H9 (cell line): ENCODE measurements around the gene AIG1. TPM values are rescaled to one million over a fixed set of nuclear protein-coding genes. Genes with fewer than 3 reads are reported as not detected.

Source experiments
- DNase-seq: peaks from one replicate; pipeline ENCODE4 v3.0.0-alpha.2; 2017
- H2AFZ ChIP-seq: one replicate; pipeline ENCODE4 v1.6.1; 2013; ENCODE audit warnings: mild to moderate bottlenecking, low read length, control low read depth, moderate library complexity
- H2AK5ac ChIP-seq: 2 replicates; pipeline ENCODE4 v1.6.1; 2013; ENCODE audit warnings: low read length, control low read depth, mixed read lengths; ENCODE audit not compliant: insufficient read length
- H2BK120ac ChIP-seq: one replicate; pipeline ENCODE4 v1.6.1; 2013; ENCODE audit warnings: low read depth, mild to moderate bottlenecking, low read length, control low read depth, inconsistent platforms; ENCODE audit not compliant: poor library complexity, severe bottlenecking
- H2BK12ac ChIP-seq: 2 replicates; pipeline ENCODE4 v1.6.1; 2013; ENCODE audit warnings: low read length, control low read depth, mixed read lengths, low read depth; ENCODE audit not compliant: insufficient read length
- H2BK15ac ChIP-seq: 2 replicates; pipeline ENCODE4 v1.6.1; 2013; ENCODE audit warnings: low read depth, low read length, control low read depth
- H2BK20ac ChIP-seq: one replicate; pipeline ENCODE4 v1.6.1; 2013; ENCODE audit warnings: low read depth, mild to moderate bottlenecking, low read length, control low read depth, inconsistent platforms; ENCODE audit not compliant: poor library complexity, severe bottlenecking
- H2BK5ac ChIP-seq: 2 replicates; pipeline ENCODE4 v1.6.1; 2013; ENCODE audit warnings: low read length, control low read depth, mixed read lengths; ENCODE audit not compliant: insufficient read length
- H3K14ac ChIP-seq: 2 replicates; pipeline ENCODE4 v1.6.1; 2013; ENCODE audit warnings: low read length, control low read depth; ENCODE audit not compliant: insufficient read depth
- H3K18ac ChIP-seq: 2 replicates; pipeline ENCODE4 v1.6.1; 2013; ENCODE audit warnings: low read depth, mild to moderate bottlenecking, mixed read lengths, low read length, control low read depth; ENCODE audit not compliant: insufficient read length
- H3K23ac ChIP-seq: 2 replicates; pipeline ENCODE4 v1.6.1; 2013; ENCODE audit warnings: low read length, control low read depth, mixed read lengths, low read depth; ENCODE audit not compliant: insufficient read length
- H3K23me2 ChIP-seq: 2 replicates; pipeline ENCODE4 v1.6.1; 2013; ENCODE audit warnings: low read depth, mild to moderate bottlenecking, mixed read lengths, low read length, control low read depth; ENCODE audit not compliant: insufficient read length, poor library complexity, severe bottlenecking
- H3K27ac ChIP-seq: 2 replicates; pipeline ENCODE4 v1.5.1; 2013; ENCODE audit warnings: low read length, control low read depth, mixed read lengths, low read depth; ENCODE audit not compliant: insufficient read length
- H3K27me3 ChIP-seq: 2 replicates; pipeline ENCODE4 v1.6.1; 2013; ENCODE audit warnings: low read length, control low read depth, inconsistent platforms; ENCODE audit not compliant: insufficient read depth
- H3K4ac ChIP-seq: 2 replicates; pipeline ENCODE4 v1.6.1; 2013; ENCODE audit warnings: low read depth, mild to moderate bottlenecking, control low read depth, inconsistent platforms, low read length, moderate library complexity
- H3K4me1 ChIP-seq: 2 replicates; pipeline ENCODE4 v1.6.1; 2013; ENCODE audit warnings: low read length, control low read depth, inconsistent platforms; ENCODE audit not compliant: insufficient read depth
- H3K4me2 ChIP-seq: 2 replicates; pipeline ENCODE4 v1.6.1; 2013; ENCODE audit warnings: low read length, control low read depth, mixed read lengths; ENCODE audit not compliant: insufficient read length, insufficient read depth
- H3K56ac ChIP-seq: 2 replicates; pipeline ENCODE4 v1.6.1; 2013; ENCODE audit warnings: low read depth, mild to moderate bottlenecking, mixed read lengths, low read length, control low read depth; ENCODE audit not compliant: insufficient read length
- H3K79me1 ChIP-seq: 2 replicates; pipeline ENCODE4 v1.6.1; 2013; ENCODE audit warnings: low read depth, mild to moderate bottlenecking, moderate library complexity, low read length, control low read depth, inconsistent platforms; ENCODE audit not compliant: insufficient read depth, poor library complexity, severe bottlenecking
- H3K79me2 ChIP-seq: 2 replicates; pipeline ENCODE4 v1.6.1; 2013; ENCODE audit warnings: low read length, control low read depth, inconsistent platforms; ENCODE audit not compliant: insufficient read depth
- H3K9ac ChIP-seq: 2 replicates; pipeline ENCODE4 v1.6.1; 2013; ENCODE audit warnings: low read length, control low read depth, mixed read lengths; ENCODE audit not compliant: insufficient read length; ENCODE audit errors: extremely low read depth
- H3K9me3 ChIP-seq: one replicate; pipeline ENCODE4 v1.6.1; 2013; ENCODE audit warnings: low read depth, low read length, inconsistent platforms; ENCODE audit not compliant: control insufficient read depth
- H3T11ph ChIP-seq: one replicate; pipeline ENCODE4 v1.6.1; 2013; ENCODE audit warnings: mild to moderate bottlenecking, low read length, control low read depth, inconsistent platforms
- H4K20me1 ChIP-seq: one replicate; pipeline ENCODE4 v1.6.1; 2013; ENCODE audit not compliant: control insufficient read depth, insufficient read length, insufficient read depth
- H4K5ac ChIP-seq: 2 replicates; pipeline ENCODE4 v1.6.1; 2013; ENCODE audit warnings: low read depth, mild to moderate bottlenecking, mixed read lengths, low read length, control low read depth; ENCODE audit not compliant: insufficient read length
- H4K8ac ChIP-seq: replicated peaks from 2 replicates; pipeline ENCODE4 v1.6.1; 2013; ENCODE audit warnings: low read length, control low read depth, mixed read lengths, low read depth; ENCODE audit not compliant: insufficient read length
- H4K91ac ChIP-seq: 2 replicates; pipeline ENCODE4 v1.6.1; 2013; ENCODE audit warnings: low read depth, mild to moderate bottlenecking, moderate library complexity, mixed read lengths, low read length, control low read depth; ENCODE audit not compliant: insufficient read length
- H3K27ac Mint-ChIP-seq, 3 experiments: 2 replicates in 2 of 3; 3 replicates in 1 of 3; pipeline ENCODE4 v1.8.0; 2020 to 2021; ENCODE audit warnings: mixed read lengths in 3 of 3, mild to moderate bottlenecking in 1 of 3, moderate library complexity in 1 of 3
- H3K27me3 Mint-ChIP-seq: 2 replicates; pipeline ENCODE4 v1.8.0; 2021; ENCODE audit warnings: low read depth, mild to moderate bottlenecking, moderate library complexity, mixed read lengths
- H3K36me3 Mint-ChIP-seq, 3 experiments: 2 replicates in 2 of 3; 3 replicates in 1 of 3; pipeline ENCODE4 v1.8.0; 2020 to 2021; ENCODE audit warnings: low read depth in 3 of 3, mixed read lengths in 3 of 3; ENCODE audit not compliant: insufficient read depth in 1 of 3
- H3K4me1 Mint-ChIP-seq, 2 experiments: 2 replicates each; pipeline ENCODE4 v1.8.0; 2020; ENCODE audit warnings: mixed read lengths in 2 of 2
- H3K4me3 Mint-ChIP-seq, 2 experiments: 2 replicates in 1 of 2; 3 replicates in 1 of 2; pipeline ENCODE4 v1.8.0; 2020 to 2021; ENCODE audit warnings: mild to moderate bottlenecking in 2 of 2, mixed read lengths in 2 of 2, moderate library complexity in 1 of 2
- H3K9me3 Mint-ChIP-seq, 2 experiments: 2 replicates in 1 of 2; 3 replicates in 1 of 2; pipeline ENCODE4 v1.8.0; 2020; ENCODE audit warnings: mild to moderate bottlenecking in 2 of 2, mixed read lengths in 2 of 2, moderate library complexity in 1 of 2
- WGBS: extraction: QIAGEN DNeasy Blood & Tissue Kit; methylation state at CpG from one replicate; pipeline ENCODE4 v1.1.7; 2013; ENCODE audit warnings: missing lambda C conversion rate, low lambda C conversion rate, mixed read lengths; ENCODE audit not compliant: insufficient read length; ENCODE audit errors: extremely low coverage; 5-methylcytosine and 5-hydroxymethylcytosine counted together
- total RNA-seq: library from RNA; stranded (reverse); gene quantifications from 2 replicates; pipeline ENCODE4 v1.2.1, GENCODE V29; 2021
- TF ChIP-seq, protein P1 (sequence below): fragments of 200-600 bp; sonication (generic); conservative IDR thresholded peaks from 3 replicates; pipeline ENCODE4 v1.8.0; 2021; ENCODE audit warnings: antibody characterized with exemption, mild to moderate bottlenecking

Gene AIG1
- total RNA-seq, 1 experiment from 2014 or later: 44.6 TPM

DNA sequence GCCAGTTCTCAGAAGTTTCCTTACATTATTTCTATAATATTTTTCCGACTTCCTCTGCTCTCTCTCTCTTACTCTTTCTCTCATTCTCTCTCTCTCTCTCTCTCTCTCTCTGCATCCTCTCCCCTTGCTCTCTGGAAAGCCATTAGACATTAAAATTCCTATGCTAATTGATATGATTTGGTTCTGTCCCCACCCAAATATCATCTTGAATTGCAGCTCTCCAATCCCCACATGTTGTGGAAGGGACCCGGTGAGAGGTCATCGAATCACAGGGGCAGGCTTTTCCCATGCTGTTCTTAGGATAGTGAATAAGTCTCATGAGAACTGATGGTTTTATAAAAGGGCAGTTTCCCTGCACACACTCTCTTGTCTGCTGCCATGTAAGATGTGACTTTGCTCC lies 315.7 kb downstream of the AIG1 start:
- Histone ChIP-seq H3T11ph (no peak overlapping the region), H4K5ac (no peak overlapping the region), H3K4ac (no peak overlapping the region), H2BK15ac (no peak overlapping the region), H2BK5ac (no peak overlapping the region), H3K27me3 (no peaks in the 10 kb centered on the region), H2BK20ac (no peak overlapping the region), H3K9ac (no peak overlapping the region), H4K8ac (no peak overlapping the region), H3K23ac (no peak overlapping the region), H2AK5ac (no peak overlapping the region), H3K18ac (no peak overlapping the region), H3K23me2 (no peaks in the 10 kb centered on the region), H4K91ac (no peak overlapping the region), H3K4me2 (no peak overlapping the region), H3K9me3 (no peaks in the 10 kb centered on the region), H2BK120ac (no peak overlapping the region), H3K79me1 (no peaks in the 10 kb centered on the region), H2AFZ (no peak overlapping the region), H3K56ac (no peak overlapping the region), H3K14ac (no peak overlapping the region), H3K4me1 (no peaks in the 10 kb centered on the region), H4K20me1 (no peaks in the 10 kb centered on the region), H2BK12ac (no peak overlapping the region), H3K27ac (no peak overlapping the region), H3K79me2 (no peaks in the 10 kb centered on the region)
- Mint-ChIP-seq H3K36me3 (0 out of 7 replicates have a peak, but pooled peaks cover 0 to 1% (median 0%) of the 10 kb centered on the region in 3 experiments), H3K27ac (no peak overlapping the region; a peak in 1 of 7 replicates), H3K4me1 (0 out of 4 replicates have a peak, but pooled peaks cover 0 to 3% of the 10 kb centered on the region in 2 experiments), H3K9me3 (peaks cover 0 to 2% of the 10 kb centered on the region in 2 experiments; a peak in 2 of 5 replicates), H3K4me3 (no peak overlapping the region), H3K27me3 (no peaks in the 10 kb centered on the region)
- TF ChIP-seq, protein P1, sequence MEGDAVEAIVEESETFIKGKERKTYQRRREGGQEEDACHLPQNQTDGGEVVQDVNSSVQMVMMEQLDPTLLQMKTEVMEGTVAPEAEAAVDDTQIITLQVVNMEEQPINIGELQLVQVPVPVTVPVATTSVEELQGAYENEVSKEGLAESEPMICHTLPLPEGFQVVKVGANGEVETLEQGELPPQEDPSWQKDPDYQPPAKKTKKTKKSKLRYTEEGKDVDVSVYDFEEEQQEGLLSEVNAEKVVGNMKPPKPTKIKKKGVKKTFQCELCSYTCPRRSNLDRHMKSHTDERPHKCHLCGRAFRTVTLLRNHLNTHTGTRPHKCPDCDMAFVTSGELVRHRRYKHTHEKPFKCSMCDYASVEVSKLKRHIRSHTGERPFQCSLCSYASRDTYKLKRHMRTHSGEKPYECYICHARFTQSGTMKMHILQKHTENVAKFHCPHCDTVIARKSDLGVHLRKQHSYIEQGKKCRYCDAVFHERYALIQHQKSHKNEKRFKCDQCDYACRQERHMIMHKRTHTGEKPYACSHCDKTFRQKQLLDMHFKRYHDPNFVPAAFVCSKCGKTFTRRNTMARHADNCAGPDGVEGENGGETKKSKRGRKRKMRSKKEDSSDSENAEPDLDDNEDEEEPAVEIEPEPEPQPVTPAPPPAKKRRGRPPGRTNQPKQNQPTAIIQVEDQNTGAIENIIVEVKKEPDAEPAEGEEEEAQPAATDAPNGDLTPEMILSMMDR: no peak
- no peak for DNase-seq
- no CpG with 5 or more reads among the region's 3 CpGs for WGBS
